Ascending aorta (tissue), 2 donors: ENCODE data around the gene TRABD2A. TPM values are rescaled to one million over a fixed set of nuclear protein-coding genes. Genes with fewer than 3 reads are reported as not detected.
A peak's percentile ranks its signal among the peaks of the same experiment; 100 is the strongest.

Source experiments
- DNase-seq, 2 donors: peaks; one replicate each; pipeline ENCODE4 v3.0.0-alpha.2; 2019; ENCODE audit warnings: low spot score in 2 of 2
- H3K27ac ChIP-seq, 2 donors: fragments of 200-600 bp; sonication (generic); one replicate each; pipeline ENCODE4 v1.5.1; 2016 to 2017; ENCODE audit warnings: mild to moderate bottlenecking in 1 of 2
- H3K27me3 ChIP-seq: fragments of 200-600 bp; sonication (generic); one replicate; pipeline ENCODE4 v1.5.1; 2017
- H3K36me3 ChIP-seq, 2 donors: fragments of 200-600 bp; sonication (generic); one replicate each; pipeline ENCODE4 v1.5.1; 2016
- H3K4me1 ChIP-seq, 2 donors: fragments of 200-600 bp; sonication (generic); one replicate each; pipeline ENCODE4 v1.5.1; 2016 to 2017; ENCODE audit warnings: mild to moderate bottlenecking in 1 of 2
- H3K4me3 ChIP-seq, 2 donors: fragments of 200-600 bp; sonication (generic); one replicate each; pipeline ENCODE4 v1.5.1; 2016 to 2017; ENCODE audit warnings: mild to moderate bottlenecking in 1 of 2
- H3K9me3 ChIP-seq, 2 donors: fragments of 200-600 bp; sonication (generic); one replicate each; pipeline ENCODE4 v1.5.1; 2016
- intact Hi-C: fragments of 100-400 bp; cut with DNase I; formaldehyde crosslinking; loops from one replicate; pipeline ENCODE4 v1.15.1; 2023
- total RNA-seq: library from RNA; depleted of rRNA; stranded (reverse); fragments of >200 nt; gene quantifications from one replicate; pipeline ENCODE4 v1.1.0, GENCODE V29; 2016
- TF ChIP-seq, protein P1 (sequence below), 3 experiments: fragments of 200-600 bp in 2 of 3; fragments of 450-650 bp in 1 of 3; sonication (generic) in 2 of 3; IDR thresholded peaks; one replicate each; pipeline ENCODE4 v1.5.1; 2016 to 2019; ENCODE audit warnings: antibody characterized with exemption in 3 of 3, mild to moderate bottlenecking in 1 of 3, moderate library complexity in 1 of 3

Gene TRABD2A
- total RNA-seq, 1 donor from 2014 or later, result 1.1 TPM

DNA sequence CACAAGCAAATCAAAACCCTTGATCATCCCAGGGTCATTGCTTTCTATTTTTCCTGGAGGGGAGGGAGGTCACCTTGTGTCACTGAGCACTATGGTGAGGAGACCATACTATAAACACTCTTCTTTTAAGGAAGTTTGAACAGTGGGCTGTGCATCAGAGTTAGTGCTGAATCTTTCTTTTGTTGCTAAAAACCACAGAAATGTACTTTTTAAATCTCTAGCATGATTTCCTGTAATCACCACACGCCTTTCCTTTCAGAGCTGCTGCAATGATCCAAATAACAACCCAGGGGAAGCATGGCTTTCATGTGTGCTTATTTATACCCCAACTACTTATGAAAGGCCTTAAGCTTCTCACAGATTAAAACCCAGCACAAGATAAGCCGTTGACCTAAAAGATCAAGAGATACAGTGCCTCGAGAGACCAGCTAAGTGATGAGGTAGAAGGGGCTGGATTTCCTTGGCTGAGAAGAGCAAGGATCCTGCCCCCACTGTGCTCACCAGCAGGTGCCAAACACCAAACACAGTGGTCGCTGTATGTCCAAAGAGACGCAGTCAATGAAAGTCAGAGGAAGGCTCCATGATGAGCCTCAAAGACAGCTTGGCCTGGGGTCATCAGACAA lies 34.7 kb downstream of the TRABD2A start:
- peak overlapping the region; percentile 0 to 56 for H3K27ac ChIP-seq
- intact Hi-C loops, result no loop called here
- no peaks in the 10 kb centered on the region for H3K9me3 ChIP-seq
- H3K36me3 ChIP-seq, result no peaks in the 10 kb centered on the region
- peak in 1 of 2 donors; percentile 34 for DNase-seq
- H3K4me3 ChIP-seq, result no peak overlapping the region
- H3K27me3 ChIP-seq, result no peaks in the 10 kb centered on the region
- H3K4me1 ChIP-seq, result no peaks in the 10 kb centered on the region
- TF ChIP-seq, protein P1, sequence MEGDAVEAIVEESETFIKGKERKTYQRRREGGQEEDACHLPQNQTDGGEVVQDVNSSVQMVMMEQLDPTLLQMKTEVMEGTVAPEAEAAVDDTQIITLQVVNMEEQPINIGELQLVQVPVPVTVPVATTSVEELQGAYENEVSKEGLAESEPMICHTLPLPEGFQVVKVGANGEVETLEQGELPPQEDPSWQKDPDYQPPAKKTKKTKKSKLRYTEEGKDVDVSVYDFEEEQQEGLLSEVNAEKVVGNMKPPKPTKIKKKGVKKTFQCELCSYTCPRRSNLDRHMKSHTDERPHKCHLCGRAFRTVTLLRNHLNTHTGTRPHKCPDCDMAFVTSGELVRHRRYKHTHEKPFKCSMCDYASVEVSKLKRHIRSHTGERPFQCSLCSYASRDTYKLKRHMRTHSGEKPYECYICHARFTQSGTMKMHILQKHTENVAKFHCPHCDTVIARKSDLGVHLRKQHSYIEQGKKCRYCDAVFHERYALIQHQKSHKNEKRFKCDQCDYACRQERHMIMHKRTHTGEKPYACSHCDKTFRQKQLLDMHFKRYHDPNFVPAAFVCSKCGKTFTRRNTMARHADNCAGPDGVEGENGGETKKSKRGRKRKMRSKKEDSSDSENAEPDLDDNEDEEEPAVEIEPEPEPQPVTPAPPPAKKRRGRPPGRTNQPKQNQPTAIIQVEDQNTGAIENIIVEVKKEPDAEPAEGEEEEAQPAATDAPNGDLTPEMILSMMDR (IDR thresholded peaks at IDR 0.05), result no peak

DNA sequence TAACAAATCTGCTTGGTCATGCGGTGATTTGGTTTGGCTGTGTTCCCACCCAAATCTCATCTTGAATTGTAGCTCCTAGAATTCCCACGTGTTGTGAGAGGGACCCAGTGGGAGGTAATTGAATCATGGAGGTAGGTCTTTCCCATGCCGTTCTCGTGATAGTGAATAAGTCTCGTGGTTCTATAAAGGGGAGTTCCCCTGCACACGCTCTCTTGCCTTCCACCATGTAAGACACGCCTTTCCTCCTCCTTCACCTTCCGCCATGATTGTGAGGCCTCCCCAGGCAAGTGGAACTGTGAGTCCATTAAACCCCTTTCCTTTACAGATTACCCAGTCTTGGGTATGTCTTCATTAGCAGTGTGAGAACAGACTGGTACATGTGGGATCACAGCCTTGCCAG lies 36.7 kb downstream of the TRABD2A start:
- Histone ChIP-seq H3K27ac (no peak overlapping the region), H3K4me3 (no peak overlapping the region), H3K36me3 (no peaks in the 10 kb centered on the region), H3K4me1 (no peaks in the 10 kb centered on the region), H3K9me3 (no peaks in the 10 kb centered on the region), H3K27me3 (no peaks in the 10 kb centered on the region)
- TF ChIP-seq, protein P1 (IDR thresholded peaks at IDR 0.05), result no peak
- intact Hi-C loops, result no loop called here
- no peak for DNase-seq

DNA sequence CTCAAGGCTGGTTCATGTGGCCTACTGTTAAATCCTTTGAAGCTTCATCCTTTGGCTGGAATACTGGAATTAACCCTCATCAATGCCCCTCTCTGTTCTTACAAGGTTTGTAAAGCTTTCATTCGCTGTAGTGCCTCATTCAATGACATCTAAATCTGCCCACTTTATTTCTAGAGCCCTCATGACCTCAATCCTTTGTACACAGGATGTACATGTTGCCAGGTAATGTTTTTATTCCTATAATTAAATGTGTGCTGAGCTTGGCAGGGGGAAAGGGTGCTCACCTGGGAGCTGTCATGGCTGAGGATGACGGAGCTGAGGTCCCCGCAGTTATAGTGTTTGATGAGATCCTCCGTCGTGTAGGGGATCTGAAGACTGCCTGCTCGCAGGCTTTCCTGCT lies 39.3 kb downstream of the TRABD2A start:
- Histone ChIP-seq H3K27ac (no peak overlapping the region), H3K4me1 (no peaks in the 10 kb centered on the region), H3K9me3 (no peaks in the 10 kb centered on the region), H3K4me3 (no peak overlapping the region), H3K27me3 (no peaks in the 10 kb centered on the region), H3K36me3 (no peaks in the 10 kb centered on the region)
- TF ChIP-seq, protein P1 (IDR thresholded peaks at IDR 0.05), result no peak
- DNase-seq, result no peak
- intact Hi-C loops, result no loop called here

DNA sequence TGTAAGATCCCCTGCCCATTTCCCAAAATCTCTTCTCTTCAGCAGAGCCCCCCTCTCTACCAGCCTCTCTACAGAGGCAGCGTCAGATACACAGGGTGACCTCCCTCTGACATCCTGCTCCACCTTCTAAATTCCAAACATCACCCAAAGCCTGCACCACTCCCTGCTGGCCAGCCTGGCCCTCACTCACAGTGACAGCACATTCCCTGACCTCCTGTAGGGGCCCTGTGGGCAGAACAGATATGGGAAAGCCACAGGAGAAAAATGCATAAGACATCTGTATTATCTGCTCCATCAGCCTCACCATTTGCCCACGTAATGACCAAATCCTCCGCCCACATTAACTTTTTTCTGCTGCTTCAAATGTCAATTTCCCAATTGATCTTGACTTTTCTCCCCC lies 40.6 kb downstream of the TRABD2A start:
- TF ChIP-seq, protein P1 (IDR thresholded peaks at IDR 0.05), result no peak
- Histone ChIP-seq H3K9me3 (peaks cover 0 to 3% of the 10 kb centered on the region in 2 donors), H3K4me3 (no peak overlapping the region), H3K27me3 (no peaks in the 10 kb centered on the region), H3K27ac (no peak overlapping the region), H3K36me3 (no peaks in the 10 kb centered on the region), H3K4me1 (no peaks in the 10 kb centered on the region)
- no peak for DNase-seq
- intact Hi-C loops, result no loop called here

DNA sequence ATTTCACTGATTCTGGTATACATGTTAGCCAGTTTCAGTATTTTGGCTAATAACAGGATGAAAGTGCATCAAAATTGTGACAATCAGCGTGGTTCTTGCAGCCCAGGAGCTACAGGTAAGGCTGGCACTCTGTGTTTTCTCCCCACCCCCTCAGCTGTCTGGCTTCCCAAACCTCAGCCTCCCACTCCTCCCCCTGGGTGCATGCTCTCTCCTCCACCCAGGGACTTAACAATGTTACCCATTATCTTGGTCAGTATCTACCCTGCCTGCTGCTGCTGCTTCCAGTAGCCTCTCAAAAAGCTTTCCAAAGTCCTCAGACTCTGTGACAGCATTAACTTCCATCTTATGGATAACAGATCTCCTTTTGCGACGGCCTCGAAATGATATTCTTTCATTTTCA lies 41.0 kb downstream of the TRABD2A start:
- TF ChIP-seq, protein P1 (IDR thresholded peaks at IDR 0.05), result no peak
- DNase-seq, result no peak
- Histone ChIP-seq H3K27me3 (no peaks in the 10 kb centered on the region), H3K36me3 (no peaks in the 10 kb centered on the region), H3K27ac (no peak overlapping the region), H3K9me3 (peaks cover 0 to 3% of the 10 kb centered on the region in 2 donors), H3K4me3 (no peak overlapping the region), H3K4me1 (no peaks in the 10 kb centered on the region)
- intact Hi-C loops, result no loop called here
